ENCODE results near the gene LAMTOR3. TPM values are rescaled to one million over a fixed set of nuclear protein-coding genes. Genes with fewer than 3 reads are reported as not detected.

The LAMTOR3 gene, protein sequence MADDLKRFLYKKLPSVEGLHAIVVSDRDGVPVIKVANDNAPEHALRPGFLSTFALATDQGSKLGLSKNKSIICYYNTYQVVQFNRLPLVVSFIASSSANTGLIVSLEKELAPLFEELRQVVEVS
- 34.0 TPM for total RNA-seq

DNA sequence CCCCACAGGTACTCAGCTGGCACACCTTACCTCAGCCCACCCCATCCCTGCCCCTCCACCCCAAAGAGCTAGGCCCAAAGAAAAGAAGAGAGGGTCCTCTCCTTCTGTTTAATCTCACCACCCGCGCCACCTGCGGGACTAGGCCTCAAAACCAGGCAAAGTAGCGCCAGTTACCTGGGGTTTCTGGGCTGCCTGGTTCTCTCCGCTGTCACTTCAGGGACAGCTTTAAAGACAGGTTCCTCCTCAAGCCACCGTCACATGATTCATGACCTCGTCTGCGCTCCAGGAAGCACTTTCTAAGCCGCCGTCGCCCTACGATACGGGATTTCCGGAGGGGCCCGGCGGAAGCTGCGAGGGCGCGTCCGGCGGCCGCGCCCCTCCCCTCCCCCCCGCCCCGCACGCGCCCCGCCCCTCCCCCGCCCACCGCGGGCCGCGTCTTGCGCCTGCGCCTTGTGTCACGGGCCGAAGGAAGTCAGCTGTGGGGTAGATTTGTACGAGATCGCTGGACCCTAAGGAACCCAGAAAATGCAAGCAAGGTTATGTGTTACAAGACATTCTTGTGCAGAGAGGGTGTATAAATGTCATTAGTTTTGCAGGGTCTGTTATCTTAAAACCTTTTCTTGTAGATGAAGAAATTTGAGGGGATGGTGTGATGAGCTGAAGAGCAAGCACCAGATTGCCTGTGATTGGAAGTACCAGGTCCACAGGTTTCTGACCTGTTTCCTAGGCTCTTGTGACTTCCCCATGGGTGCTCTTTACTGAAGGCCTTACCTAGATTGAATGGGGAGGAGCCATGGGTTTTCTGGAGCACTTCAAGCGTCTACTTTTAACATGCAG lies at the start of gene LAMTOR3:
LAMTOR3 (minus strand) TSS at position 267 of the 837 bp plus-strand sequence. CDS start 464 bp downstream, outside the sequence.
- peak; percentile 86 for DNase-seq

DNA sequence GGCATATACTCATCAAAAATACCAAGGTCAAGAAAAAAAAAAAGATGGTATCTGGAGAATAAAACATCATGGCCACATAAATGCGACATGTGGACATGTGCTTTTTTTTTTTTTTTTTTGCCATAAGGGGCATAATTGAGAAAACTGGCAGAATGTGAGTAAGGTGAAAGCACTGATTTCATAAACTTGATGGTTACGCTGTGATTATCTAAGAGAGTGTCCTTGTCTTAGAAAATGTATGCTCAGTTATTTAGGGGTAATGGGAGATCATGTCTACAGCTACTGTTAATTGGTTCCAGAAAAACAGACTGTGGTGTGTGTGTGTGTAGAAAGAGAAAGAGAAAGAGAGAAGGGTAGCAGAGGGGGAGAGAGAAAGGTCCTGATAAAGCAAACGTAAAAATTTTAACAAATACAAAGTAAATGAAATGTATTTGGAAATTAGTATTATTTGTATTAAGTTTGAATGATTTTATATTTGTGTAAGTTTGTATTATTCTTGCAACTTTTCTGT lies 44.1 kb upstream of the LAMTOR3 start:
- no peak for DNase-seq

DNA sequence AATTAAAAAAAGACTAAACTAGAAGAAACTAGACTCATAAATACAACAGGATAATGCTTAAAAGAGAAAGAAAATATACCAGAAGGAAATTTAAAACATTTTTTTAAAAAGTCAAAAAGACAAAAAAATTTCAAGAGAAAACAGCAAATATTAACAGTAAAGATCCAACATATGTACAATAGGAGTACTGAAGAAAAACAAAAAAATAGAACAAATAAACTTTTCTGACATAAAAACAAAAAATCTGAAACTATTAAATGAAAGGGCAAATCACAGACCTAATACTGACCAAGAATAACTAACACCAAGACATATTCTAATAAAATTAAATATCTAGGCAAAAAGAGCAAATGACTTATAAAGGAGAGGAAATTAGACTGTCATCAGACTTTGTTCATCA lies 40.7 kb upstream of the LAMTOR3 start:
- DNase-seq: no peak

DNA sequence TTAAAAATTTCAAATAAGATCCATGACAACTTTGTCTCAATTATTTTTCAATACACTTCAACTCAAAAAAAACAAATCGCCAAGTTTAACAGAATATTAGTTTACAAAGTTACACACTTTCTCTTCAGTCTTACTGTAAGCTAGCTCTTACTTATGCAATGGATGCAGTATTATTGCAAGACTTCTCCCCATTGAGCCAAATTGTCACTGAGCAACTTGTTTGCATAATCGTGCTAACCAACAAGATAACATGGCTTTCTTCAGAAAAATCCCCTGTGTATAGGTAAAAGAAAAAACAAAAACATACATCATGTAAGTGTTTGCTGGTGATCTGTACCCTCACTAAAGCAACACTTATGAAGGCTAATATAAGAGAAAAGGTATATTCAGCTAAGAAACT lies 33.3 kb upstream of the LAMTOR3 start:
- no peak for DNase-seq

DNA sequence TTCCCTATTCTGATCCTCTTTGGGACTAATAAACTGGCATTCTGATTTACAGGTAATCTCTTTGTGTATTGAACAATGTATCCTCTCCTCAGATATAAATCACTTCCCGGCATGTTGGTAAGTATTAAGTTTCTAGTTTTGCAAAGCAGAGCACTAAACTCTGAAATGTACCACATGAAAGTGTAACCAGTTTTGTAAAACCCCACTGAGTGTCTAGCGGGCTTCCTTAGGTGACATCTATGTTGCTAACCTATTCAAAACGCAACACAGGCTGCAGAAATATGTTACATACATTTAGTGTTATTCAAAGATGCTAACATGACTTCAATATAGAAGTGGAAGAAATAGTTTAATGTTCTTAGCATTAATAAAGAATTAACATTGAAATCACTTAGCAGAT lies 26.9 kb upstream of the LAMTOR3 start:
- DNase-seq: no peak

DNA sequence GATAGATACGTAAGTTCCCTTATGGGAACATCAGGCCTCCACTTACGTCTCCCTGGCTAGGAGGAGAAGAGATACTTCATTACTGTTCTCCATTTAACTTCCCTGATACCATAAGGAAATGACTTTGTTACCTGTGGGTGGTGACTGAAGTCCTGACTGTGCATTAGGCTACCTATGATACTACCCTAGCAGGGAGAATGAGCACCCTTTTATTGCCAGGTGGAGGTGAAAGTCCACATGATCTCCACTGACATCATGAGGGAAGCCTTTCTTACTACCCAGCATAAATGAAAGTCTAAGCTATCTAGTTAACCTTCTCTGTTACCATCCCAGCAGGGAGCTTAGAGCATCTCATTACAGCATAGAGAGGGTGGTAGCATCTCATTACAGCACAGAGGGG lies 24.4 kb upstream of the LAMTOR3 start:
- DNase-seq: no peak

DNA sequence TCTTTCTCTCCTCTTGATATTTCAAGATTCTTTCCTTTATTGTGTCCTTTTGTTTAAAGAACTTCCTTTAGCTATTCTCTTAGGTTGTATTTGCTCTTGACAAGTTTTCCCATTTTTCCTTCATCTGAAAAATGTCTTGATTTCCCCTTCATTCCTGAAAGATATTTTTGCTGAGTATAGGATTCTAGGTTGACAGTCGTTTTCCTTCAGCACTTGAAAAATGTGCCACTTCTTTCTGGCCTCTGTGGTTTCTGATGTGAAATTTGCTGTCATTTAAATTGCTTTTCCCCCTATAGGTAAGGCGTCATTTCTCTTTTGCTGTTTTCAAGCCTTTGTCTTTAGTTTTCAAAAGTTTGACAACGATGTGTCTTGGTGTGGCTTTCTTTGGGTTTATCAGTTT lies 23.3 kb upstream of the LAMTOR3 start:
- no peak for DNase-seq

DNA sequence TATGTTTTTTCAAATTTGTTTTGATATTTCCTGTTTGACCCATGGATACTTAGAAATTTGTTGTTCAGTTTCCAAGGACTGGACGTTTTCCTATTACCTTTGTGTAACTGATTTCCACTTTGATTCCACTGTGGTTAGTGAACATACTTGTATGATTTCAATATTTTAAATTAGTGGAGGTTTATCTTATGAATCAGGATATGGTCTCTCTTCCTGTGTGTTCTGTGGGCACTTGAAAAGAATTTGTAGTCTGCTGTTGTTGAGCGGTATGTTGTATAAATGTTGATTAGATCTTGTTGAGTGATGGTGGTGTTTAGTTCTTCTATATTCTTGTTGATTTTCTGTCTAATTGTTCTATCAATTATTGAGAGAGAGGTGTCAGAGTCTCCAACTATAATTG lies 21.2 kb upstream of the LAMTOR3 start:
- DNase-seq: no peak

DNA sequence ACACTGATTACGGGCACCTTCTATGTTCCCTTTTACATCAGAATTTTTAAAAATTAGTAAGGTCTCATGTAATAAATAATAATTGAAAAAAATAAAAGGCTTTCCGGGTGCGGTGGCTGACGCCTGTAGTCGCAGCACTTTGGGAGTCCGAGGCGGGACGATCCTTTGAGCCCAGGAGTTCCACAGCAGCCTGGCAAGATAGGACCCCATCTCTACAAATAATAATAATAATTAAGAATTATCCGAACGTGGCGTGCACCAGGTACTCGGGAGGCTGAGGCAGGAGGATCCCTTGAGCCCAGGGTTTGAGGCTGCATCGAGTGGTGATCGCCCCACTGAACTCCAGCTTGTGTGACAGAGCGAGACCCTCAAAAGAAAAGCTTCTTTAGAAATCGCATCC lies 771 bp upstream of the LAMTOR3 start:
- no peak for DNase-seq

DNA sequence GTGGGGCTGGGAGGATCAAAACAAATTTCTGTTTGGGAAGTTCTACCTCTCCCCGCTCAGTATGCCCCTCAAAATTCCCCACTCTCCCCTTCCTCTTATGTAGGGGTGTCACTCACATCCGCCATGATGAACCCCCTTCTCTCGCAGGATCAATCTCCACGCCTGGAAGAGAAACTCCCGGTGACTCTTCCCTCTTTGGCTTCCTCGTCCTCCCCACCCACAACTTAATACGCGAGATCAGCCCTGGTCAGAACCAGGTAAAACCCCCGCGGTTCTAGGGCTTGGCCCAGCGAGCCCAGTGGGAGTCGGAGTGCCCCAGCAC lies 427 bp downstream of the LAMTOR3 start:
- DNase-seq: no peak

DNA sequence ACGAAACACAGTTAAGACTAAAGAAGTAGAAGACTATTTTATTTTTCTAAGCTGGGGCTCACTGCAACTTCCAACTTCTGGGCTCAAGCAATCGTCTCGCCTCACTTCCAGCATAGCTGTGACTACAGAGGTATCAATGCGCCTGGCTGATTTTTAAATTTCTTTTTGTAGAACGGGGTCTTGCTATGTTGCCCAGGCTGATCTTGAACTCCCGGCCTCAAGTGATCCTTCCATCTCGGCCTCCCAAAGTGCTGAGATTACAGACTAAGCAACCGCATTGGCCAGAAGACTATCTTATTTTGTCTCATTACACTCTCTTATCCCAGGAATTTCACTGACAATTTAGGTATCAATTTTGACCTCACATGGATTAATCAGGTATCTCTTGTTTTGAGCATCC lies 1.2 kb downstream of the LAMTOR3 start:
- no peak for DNase-seq

DNA sequence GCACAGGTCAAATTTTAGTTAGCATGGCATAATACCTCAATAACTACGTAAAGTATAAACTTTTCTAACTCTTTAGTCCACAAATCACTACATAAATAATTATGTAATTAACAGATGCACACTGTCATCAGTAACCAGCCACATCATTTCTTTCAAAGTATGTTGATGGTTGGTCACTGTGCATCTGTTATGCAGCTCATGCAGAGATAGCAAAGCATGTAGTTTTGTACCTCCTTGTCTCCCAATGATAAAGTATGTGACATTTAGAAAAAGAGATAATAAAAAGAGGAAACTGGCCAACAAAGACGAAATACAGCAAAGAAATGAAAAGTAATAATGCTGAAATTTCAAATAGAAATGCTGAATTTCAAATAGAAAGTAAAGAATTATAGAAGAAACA lies 2.9 kb downstream of the LAMTOR3 start:
- no peak for DNase-seq

DNA sequence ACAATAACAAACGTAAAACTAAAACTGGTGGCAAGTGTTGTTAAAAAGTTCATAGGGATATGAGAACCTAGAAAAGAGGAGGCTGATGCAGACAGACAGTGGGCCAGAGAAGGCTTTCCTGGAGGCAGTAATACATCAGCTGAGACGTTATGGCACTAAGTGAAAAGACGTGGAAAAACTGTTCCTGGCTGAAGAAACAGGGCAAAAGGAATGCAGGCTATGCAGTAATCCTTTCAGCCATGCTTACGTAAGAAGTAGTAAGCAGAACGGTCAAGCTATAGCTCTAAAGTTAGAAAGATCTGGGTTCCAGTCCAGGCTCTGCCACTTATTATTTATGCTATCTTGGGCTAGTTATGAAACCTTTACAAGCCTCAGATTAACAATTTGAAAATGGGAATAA lies 6.4 kb downstream of the LAMTOR3 start:
- no peak for DNase-seq

DNA sequence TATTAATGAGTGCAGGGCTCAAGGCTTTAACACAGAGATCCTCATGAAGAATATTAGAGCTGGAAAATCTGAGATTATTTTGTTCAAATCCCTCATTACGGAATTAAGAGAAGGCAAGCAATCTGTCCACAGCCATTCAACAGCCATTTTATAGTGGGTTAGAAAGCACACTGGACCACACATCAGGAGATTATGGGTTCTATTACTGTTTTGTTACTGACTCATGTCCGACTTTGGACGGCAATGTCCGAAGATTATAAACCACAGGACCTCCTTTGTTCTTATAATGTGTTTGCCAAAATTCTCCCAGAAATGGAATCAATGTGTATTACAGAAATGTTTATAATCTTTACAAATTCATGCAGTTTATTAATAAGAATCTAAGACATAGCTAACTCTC lies 8.1 kb downstream of the LAMTOR3 start:
- no peak for DNase-seq

DNA sequence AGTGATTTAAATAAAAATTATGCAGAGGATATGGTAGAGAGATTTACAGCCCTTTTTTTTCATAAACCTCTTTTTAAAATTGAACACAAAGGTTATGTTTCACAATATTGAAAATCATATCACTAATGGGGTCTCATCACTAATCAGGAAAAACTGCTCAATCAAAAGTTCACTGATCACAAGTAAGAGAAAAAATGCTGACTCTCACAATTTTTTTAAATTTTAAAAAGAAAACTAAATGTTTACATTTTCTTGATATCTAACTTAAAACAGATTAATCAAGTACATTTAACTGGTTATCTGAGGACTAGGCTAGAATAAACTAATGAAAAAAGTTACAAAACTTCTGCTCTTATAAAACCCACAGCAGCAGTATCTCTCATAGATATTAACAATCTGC lies 8.5 kb downstream of the LAMTOR3 start:
- no peak for DNase-seq

DNA sequence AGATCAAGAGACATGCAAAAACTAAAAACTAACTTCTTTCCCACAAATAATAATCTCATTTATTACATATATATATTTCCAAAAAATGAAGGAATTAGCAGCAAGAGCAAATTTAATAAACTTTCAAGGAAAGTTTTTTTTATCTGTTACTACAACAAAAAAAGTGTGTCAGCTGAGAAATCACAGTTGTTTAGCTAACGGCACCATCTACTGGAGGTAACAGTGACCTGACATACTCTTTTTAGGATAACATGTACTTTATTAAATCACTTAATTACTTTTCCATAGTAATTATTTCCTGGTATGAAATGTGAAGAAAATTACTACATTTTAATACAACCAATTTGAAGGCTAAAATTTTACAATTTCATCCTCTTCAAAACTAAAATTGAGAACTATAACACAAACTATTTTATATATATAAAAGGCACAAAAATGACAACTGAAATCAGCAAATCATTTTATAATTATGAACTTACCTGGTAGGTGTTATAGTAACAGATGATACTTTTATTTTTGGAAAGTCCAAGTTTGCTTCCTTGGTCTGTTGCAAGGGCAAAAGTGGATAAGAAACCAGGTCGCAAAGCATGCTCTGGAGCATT lies 9.1 kb downstream of the LAMTOR3 start:
- DNase-seq: no peak

DNA sequence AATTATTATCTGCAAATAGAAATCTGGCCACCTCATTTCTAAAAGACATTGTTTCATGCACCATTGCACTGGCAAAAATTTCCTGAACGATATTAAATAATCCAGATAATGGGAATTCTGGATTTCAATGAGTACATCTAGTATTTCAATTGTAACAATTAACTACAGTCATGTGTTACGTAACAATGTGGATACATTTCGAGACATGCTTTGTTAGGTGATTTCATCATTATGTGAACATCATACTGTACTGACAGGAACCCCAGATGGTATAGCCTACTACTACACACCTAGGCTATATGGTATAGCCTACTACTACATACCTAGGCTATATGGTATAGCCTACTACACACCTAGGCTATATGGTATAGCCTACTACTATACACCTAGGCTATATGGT lies 14.8 kb downstream of the LAMTOR3 start:
- DNase-seq: no peak

DNA sequence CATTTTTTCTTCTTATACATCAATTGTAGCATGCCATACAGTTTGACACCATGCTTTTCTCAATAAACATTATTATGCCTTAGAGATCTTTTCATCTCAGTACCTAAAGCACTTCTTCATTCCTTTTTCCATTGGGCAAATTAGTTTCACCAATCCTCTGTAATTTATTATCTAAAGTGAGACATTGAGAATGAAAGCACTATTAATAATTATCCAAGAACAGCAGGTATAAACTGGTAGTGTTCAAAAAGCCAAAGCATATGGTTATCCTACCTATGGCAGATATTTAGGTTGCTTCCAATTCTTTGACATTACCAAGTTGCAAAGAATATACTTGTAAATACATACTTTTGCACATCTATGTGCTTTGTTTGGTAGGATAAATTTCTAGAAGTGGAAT lies 15.6 kb downstream of the LAMTOR3 start:
- DNase-seq: no peak

DNA sequence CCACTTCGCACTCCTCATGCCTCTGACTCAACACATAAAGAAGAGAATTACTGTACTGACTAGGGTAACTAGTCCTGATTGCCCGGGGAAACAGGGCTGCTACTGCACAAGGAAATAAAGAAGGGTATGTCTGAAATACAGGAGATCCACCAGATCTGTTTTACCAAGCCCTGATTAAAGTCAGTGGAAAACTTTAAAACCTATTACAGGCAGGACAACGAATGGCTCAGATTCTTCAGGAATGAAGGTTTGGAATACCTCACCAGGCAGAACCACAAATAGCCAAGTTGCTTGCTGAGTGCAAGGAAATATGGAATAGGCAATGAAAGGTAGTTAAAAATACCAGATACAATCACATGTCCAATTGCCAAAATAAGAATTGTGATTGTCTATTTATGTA lies 17.3 kb downstream of the LAMTOR3 start:
- DNase-seq: no peak

DNA sequence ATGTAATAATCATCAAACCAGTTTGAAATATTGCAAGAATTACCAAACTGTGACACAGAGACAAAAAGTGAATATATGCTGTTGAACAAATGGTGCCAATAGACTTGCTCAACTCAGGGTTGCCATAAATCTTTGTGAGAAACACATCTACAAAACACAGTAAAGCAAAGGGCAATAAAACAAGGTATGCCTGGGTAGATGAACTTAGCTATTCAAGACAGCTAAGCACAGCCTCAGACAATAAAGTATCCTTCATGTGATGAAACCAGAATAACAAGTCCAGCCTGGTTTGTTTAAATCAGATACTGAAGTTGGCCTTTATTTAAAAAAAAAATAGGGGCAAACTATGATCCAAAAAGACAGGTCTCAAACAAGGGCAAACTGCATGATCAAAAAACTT lies 19.2 kb downstream of the LAMTOR3 start:
- no peak for DNase-seq

DNA sequence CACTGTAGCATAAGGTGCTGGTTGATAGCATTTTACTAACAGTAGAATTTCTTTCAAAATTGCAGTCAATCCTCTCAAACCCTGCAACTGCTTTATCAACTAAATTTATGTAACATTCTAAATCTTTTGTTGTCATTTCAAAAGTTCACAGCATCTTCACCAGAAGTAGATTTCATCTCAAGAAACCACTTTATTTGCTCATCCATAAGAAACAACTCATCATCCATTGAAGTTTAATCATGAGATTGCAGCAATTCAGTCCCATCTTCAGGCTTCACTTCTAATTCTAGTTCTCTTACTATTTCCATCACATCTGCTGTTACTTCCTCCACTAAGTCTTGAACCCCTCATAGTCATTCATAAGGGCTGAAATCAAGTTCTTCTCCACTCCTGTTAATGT lies 21.7 kb downstream of the LAMTOR3 start:
- no peak for DNase-seq

DNA sequence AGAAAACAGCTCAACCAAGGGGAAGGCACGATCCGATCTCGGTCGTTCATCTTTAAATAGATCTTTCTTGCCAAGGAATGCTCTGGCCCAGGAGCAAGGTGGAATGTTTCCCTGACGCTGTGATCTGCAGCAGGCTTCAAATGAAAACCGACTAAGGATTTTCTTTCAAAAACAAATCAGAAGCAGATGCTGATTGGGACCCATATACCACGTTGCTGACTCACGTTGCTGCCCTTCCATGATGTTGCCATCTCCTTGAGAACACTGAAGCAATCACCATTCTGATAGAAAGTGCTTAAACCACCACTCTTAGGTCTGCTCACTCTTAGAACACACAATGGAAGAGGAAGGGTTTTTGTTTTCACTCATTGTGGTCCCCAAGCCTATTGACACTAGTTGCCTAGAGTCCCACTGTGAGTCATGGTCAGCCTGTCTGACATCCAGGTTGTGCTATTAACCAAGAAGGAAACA lies 26.1 kb downstream of the LAMTOR3 start:
- no peak for DNase-seq

DNA sequence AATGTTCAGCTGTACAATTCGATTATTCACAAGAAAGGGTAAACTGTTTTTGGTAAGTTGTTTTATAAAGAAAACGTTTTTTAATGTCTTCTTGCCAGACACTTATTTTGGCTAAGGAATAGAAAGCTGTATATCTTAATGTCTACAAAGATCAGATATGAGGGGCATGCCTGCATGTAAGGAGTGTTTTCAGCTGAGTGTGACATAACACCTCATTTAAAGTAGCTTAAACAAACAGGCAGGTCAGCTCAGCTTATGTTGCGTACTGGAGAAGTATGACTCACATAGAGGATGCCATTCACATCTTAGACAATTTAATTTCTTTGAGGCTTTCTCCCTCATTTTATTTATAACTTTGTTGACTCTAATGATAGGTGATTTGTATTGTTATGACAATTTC lies 30.4 kb downstream of the LAMTOR3 start:
- DNase-seq: no peak

All from skin of body (tissue), 2 donors.